Measurements from ENCODE around the gene TOX3.

Gene TOX3

GRCh38 chr16:52389045-52389444, 157.9 kb downstream of the TOX3 start:
- no peak overlapping the region for H2AFZ ChIP-seq (ENCODE audit: low read depth, low read length, severe bottlenecking)
- no peak overlapping the region for H3K4me3 ChIP-seq (ENCODE audit: insufficient read depth, low read length, poor library complexity, severe bottlenecking)
- TF ChIP-seq, protein P1, sequence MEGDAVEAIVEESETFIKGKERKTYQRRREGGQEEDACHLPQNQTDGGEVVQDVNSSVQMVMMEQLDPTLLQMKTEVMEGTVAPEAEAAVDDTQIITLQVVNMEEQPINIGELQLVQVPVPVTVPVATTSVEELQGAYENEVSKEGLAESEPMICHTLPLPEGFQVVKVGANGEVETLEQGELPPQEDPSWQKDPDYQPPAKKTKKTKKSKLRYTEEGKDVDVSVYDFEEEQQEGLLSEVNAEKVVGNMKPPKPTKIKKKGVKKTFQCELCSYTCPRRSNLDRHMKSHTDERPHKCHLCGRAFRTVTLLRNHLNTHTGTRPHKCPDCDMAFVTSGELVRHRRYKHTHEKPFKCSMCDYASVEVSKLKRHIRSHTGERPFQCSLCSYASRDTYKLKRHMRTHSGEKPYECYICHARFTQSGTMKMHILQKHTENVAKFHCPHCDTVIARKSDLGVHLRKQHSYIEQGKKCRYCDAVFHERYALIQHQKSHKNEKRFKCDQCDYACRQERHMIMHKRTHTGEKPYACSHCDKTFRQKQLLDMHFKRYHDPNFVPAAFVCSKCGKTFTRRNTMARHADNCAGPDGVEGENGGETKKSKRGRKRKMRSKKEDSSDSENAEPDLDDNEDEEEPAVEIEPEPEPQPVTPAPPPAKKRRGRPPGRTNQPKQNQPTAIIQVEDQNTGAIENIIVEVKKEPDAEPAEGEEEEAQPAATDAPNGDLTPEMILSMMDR (IDR thresholded peaks at IDR 0.05; ENCODE audit: insufficient read depth, low read length, poor library complexity, severe bottlenecking), result no peak
- TF ChIP-seq EZH2phosphoT487 (conservative IDR thresholded peaks at IDR 0.05; ENCODE audit: low read length), result no peak
- no peak overlapping the region for H3K4me2 ChIP-seq (ENCODE audit: low read depth, low read length, poor library complexity, severe bottlenecking)
- H3K27me3 ChIP-seq (ENCODE audit: low read length), result no peaks in the 10 kb centered on the region
- no peak overlapping the region for H3K9ac ChIP-seq (ENCODE audit: low read length)
- no peaks in the 10 kb centered on the region for H3F3A ChIP-seq (ENCODE audit: insufficient read depth)
- H3K79me2 ChIP-seq (ENCODE audit: insufficient read depth, low read length), result no peaks in the 10 kb centered on the region
- H3K27ac ChIP-seq (ENCODE audit: low read depth, low read length), result no peak overlapping the region
- H3K9me3 ChIP-seq (ENCODE audit: insufficient read depth, low read length), result no peaks in the 10 kb centered on the region
- H3K9me2 ChIP-seq (replicated peaks; ENCODE audit: insufficient read depth, low read length), result no peaks in the 10 kb centered on the region
- H3K36me3 ChIP-seq (ENCODE audit: low read length), result no peaks in the 10 kb centered on the region
- no peaks in the 10 kb centered on the region for H4K20me1 ChIP-seq (ENCODE audit: low read depth, low read length)

Data from SU-DHL-6 (cell line).